Body of pancreas (tissue), 4 donors: Measurements from ENCODE around the gene DCHS2.

Experiments used
- POLR2A ChIP-seq, 3 donors: fragments of 450-650 bp; IDR thresholded peaks; one replicate each; pipeline ENCODE4 v1.6.1; 2016; ENCODE audit warnings: antibody characterized with exemption in 3 of 3, mild to moderate bottlenecking in 2 of 3
- TF ChIP-seq, protein P1 (sequence below), 7 experiments: fragments of 450-650 bp in 4 of 7; fragments of 200-600 bp in 3 of 7; sonication (generic) in 3 of 7; IDR thresholded peaks; one replicate each; pipeline ENCODE4 v1.5.1; 2016 to 2019; ENCODE audit warnings: antibody characterized with exemption in 7 of 7

DNA sequence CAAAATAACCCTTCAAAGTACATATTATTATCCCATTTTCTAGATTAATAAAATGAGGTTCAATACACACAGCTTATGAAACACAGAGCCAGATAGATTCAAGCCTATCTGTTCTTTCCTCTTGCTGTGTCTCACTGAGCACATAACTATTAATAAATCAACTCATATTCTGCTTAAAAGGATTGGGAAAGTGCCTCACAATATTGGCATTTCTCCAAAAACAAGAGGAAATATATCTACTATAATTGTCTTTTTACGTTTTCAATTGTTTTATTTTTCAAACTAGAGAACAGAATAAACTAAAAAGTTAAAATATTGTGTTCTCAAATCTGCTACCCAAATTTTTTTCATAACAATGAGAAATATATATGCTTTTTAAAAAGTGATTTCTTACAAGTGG is 15.8 kb downstream of the DCHS2 start:
- TF ChIP-seq, protein P1, sequence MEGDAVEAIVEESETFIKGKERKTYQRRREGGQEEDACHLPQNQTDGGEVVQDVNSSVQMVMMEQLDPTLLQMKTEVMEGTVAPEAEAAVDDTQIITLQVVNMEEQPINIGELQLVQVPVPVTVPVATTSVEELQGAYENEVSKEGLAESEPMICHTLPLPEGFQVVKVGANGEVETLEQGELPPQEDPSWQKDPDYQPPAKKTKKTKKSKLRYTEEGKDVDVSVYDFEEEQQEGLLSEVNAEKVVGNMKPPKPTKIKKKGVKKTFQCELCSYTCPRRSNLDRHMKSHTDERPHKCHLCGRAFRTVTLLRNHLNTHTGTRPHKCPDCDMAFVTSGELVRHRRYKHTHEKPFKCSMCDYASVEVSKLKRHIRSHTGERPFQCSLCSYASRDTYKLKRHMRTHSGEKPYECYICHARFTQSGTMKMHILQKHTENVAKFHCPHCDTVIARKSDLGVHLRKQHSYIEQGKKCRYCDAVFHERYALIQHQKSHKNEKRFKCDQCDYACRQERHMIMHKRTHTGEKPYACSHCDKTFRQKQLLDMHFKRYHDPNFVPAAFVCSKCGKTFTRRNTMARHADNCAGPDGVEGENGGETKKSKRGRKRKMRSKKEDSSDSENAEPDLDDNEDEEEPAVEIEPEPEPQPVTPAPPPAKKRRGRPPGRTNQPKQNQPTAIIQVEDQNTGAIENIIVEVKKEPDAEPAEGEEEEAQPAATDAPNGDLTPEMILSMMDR (IDR thresholded peaks at IDR 0.05): no peak
- no peak for TF ChIP-seq POLR2A (IDR thresholded peaks at IDR 0.05)
